HG03135 (cell line): ENCODE measurements around the gene SULT1C3.

ENCODE experiments used
- ATAC-seq: cut with Tn5 transposase; IDR thresholded peaks from one replicate; pipeline ENCODE4 v1.9.1; 2021; ENCODE audit warnings: mild to moderate bottlenecking, moderate library complexity; ENCODE audit not compliant: unreplicated experiment

Gene SULT1C3

GRCh38 chr2:108297436-108298141, 57.8 kb downstream of the SULT1C3 start:
- no peak for ATAC-seq

DNA sequence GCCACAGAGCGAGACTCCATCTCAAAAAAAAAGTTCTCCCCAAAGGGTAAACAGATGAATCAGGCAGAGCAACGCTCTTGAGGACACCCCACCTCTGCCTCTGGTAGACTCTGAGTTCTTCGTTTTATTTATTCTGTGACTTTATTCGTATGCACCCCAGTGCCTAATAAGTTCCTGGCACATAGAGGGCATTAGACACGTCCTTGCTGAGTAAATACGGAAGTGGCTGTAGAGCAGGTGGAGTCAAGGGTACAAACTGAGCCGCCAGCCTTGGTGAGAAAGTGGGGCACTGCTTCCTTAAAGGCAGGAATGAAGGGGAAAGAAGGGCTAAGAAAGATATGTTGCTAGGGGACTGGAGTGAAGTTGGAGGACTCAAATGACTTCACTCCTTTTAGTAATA, 61.8 kb downstream of the SULT1C3 start:
- ATAC-seq, result no peak

DNA sequence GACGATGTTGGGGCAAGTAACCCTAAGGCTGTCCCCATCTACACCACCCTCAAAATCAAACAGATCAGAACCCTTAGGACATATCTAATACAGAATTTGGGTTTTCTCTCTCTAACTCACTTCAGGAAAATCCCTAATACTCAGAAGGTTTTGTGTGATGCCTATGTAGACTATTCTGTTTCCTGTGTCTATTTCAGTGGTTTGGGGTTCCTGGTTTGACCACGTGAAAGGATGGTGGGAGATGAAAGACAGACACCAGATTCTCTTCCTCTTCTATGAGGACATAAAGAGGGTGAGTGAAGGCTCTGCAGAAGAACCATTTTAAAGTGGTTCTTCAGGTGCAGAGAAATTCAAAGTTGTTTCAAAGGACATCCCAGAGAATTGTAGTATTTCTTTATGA, 65.2 kb downstream of the SULT1C3 start:
- ATAC-seq, result no peak

GRCh38 chr2:108305901-108306300, 66.1 kb downstream of the SULT1C3 start:
- ATAC-seq, result no peak

DNA sequence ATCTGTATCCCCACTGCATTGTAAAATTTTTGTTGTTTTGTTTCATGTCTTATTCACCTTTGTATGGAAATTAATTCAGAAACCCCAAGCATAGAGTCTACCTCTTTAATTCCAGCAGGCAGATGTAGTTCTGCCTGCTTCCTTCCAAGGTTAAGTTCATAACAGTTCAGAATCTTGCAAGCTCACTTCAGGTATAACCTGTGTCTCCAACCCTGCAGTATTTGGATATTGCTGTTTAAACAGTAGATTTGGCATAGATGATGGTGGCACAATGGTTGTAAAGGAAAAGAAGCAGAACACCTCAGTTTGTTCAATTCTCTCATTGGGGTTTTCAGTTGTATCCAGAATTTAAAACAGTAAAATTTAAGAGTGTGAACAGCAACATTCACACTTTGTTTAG, 70.1 kb downstream of the SULT1C3 start:
- ATAC-seq, result no peak
